ENCODE measurements around the gene PREPL. TPM values are rescaled to one million over a fixed set of nuclear protein-coding genes. Genes with fewer than 3 reads are reported as not detected.
"Not testable (repeated sequence)": the region's sequence is repeated elsewhere in the genome, so short reads cannot be mapped to it uniquely, and the experiment has no call there.

Gene PREPL
- polyA plus RNA-seq, 10 donors, result 95.4 to 207 (median 150) TPM

GRCh38 chr2:44351676-44352075, 9.6 kb downstream of the PREPL start:
- DNase-seq, result no peak

GRCh38 chr2:44351088-44351487, 10.2 kb downstream of the PREPL start:
- DNase-seq, result no peak

GRCh38 chr2:44349506-44349905, 11.8 kb downstream of the PREPL start:
- DNase-seq, result no peak

- peak; percentile 35 to 68 (median 54) for DNase-seq
These were observed 12.9 kb downstream of the PREPL start for GRCh38 chr2:44348400-44348799.

DNA sequence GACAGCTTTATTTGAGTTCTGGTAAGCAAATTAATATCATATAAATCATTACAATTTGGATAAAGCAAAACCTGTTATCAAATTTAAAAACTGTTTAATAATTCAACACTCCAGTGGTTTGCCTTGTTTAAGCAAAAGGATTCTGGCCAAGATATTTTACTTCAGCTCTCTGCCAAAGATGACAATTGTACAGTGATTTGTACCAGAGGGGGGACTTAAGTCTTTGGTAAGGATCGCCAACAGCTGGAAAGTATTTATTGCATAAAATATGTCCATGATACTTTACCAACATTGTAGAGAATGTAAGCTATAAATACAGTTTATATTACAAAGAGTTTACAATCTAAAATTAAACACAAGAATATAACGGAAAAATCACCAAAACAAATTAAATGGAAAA, 13.8 kb downstream of the PREPL start:
- peak in 1 of 3 donors; percentile 34 for DNase-seq

GRCh38 chr2:44342854-44343253, 18.4 kb downstream of the PREPL start:
- DNase-seq, result no peak

GRCh38 chr2:44335806-44336538, 25.3 kb downstream of the PREPL start:
- DNase-seq, result no peak

GRCh38 chr2:44333994-44334393, 27.3 kb downstream of the PREPL start:
- DNase-seq, result no peak

DNA sequence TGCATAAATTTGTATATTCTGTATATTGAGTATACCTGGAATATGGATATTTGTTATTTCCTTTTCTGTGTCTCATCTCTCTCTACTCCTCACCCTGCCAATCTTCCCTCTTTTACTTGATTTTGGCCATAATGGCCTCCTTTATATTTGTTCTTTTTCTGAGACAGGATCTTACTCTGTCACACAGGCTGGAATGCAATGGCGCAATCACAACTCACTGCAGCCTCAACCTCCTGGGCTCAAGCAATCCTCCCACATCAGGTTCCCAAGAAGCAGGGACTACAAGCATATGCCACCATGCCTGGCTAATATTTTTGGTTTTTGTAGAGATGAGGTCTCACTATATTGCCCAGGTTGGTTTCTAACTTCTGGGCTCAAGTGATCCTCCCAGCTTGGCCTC, 30.5 kb downstream of the PREPL start:
- no peak for DNase-seq

- DNase-seq, result no peak
These were observed 32.0 kb downstream of the PREPL start for GRCh38 chr2:44329343-44329742.

GRCh38 chr2:44328750-44329149, 32.5 kb downstream of the PREPL start:
- no peak for DNase-seq

DNA sequence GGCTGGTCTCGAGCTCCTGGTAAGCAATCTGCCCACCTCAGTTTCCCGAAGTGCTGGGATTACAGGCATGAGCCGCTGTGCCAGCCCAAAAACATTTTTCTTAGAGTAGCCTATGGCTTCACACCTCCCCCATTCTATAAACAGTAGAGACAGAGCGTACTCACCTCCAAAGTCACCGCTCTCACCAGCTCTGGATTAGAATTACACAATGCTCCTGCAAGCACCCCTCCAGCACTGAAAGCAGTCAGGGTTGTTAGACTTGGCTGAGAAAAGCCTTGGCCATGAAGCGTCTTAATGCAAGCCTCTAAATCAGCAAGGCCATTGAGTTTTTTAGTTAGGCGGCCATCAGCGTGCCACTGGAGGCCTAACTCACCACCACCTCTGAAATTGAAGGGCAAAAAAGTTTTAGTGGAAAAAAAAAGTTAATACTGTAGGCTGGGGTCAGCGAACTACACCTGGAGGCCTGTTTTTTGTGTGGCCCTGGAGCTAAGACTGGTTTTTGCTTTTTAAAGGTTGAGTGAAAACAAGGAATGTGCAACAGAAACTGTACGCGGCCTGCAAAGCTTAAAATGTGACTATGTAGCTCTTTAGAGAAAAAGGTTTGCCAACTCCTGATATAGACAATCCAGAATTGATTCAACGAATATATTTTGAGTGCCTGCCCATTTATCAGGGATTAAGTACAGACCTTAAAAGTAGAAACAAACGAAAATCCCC, 34.6 kb downstream of the PREPL start:
- no peak for DNase-seq

GRCh38 chr2:44325897-44326296, 35.4 kb downstream of the PREPL start:
- no peak for DNase-seq

DNA sequence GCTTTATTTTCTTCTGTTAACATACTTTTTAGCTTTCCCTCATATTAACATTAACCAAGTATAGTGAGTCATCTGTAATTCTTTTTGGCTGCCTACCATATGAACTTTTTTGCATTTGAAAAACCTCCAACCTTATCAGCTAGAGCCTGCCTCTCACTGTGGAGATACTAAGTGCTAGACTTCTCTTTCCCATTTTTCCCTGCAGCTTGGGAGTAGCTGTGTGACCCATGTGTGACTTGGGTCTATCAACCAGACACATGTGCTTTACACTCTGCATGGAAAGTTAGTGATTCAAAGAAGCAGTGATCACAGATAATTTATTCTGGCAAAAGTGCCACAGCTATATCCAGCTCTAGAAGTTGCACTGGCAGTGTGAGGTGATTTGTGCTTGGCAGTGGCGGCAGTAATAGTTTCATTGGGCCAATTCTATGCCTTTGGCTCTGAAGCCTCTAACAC, 36.3 kb downstream of the PREPL start:
- DNase-seq, result peak; percentile 12 to 28 (median 16)

GRCh38 chr2:44321360-44321759, 39.9 kb downstream of the PREPL start:
- DNase-seq, result no peak

DNA sequence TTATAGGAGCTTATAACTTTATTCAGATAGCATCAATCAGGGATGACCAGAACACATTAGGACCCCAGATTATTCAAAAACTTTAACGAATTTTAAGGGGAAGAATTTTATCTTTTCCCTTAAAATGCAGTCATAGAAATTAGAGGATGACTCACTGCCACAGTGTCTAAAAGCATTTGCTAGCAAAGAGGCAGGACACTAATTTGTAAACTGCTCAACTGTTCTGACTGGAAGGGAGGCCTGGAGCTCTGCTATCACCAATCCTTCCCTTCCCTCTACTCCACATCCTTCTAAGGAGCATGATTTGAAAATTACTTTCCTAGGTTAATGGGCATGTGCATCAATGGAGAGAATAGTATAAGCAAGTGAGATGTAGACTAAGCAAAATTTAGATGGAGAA, 40.5 kb downstream of the PREPL start:
- DNase-seq, result no peak

- no peak for DNase-seq
These were observed 45.3 kb downstream of the PREPL start for GRCh38 chr2:44315945-44316344.

DNA sequence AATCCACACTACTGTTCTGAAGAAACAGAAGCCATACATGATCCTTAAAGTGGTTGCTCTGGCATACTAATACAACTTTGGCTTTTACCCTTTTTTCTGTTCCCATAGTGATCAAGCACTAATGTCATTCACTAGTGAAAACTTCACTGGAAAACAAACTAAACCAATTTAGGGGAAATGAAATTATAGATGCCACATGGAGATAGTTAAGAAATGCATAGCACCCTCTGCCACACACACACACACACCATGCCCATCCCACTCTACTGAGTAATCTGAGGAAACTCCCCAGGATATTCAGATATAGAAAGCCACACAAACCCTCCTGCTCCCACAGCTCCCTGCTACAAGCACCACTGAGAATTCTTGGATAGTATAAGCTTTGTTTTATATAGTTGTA, 46.9 kb downstream of the PREPL start:
- DNase-seq, result no peak

GRCh38 chr2:44310287-44310686, 51.0 kb downstream of the PREPL start:
- DNase-seq, result no peak

DNA sequence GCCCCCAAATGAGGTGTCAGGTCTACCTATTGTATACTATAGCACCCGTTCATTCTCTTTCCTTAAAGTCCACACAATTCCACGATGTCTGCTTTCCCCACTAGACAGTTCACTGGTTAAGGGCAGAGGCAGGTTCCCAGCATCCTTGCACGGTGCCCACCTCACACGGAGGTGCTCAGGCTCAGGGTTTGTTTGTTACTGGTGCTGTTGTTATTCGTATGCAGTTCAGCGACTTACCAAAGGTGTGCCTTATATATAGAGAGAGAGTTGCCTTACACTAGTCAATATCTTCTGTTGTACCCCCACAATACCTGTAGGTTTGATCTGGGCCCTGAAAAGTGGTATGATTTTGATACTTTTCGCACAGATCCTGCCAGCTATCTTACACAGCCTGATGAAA, 55.4 kb downstream of the PREPL start:
- no peak for DNase-seq

DNA sequence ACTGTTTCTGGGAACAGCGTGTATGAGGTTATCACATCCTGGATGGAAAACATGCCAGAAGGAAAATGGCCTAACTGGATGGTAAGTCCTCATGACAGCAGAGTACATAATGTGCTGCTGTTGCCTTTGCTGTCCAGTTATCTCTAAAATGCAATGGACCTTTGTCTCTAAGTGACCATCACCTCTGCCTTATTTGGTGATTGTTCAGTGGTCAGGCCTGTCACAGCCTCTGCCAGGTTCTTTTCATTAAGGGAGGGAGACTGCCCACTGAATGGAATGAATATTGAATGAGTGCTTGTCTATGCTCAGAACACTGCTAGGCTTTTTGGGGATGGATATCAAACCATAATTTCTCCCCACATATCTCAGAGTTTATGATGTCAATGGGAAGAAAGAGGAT, 57.0 kb downstream of the PREPL start:
- no peak for DNase-seq

- not testable (repeated sequence) for DNase-seq
These were observed 57.5 kb downstream of the PREPL start for GRCh38 chr2:44303766-44304165.

DNA sequence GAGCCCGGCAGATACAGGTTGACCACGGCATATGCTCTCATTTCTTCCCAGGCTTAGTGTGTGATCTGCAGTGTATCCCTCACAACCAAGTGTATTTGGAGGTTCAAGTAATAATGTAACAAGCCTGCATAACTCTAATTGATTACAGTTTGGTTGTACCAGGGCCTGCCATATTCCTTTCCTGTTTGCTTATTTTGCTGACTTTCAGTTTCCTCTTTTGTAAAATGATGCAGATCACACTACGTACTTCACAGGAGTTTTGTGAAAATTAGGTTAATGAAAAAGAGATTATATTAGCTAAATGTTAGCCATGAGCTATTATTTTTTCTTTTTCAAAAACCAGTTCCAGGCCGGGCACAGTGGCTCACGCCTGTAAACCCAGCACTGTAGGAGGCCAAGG, 60.2 kb downstream of the PREPL start:
- no peak for DNase-seq

All from muscle of back (tissue), 11 donors.